ENCODE measurements around the gene TRIP10.

DNA sequence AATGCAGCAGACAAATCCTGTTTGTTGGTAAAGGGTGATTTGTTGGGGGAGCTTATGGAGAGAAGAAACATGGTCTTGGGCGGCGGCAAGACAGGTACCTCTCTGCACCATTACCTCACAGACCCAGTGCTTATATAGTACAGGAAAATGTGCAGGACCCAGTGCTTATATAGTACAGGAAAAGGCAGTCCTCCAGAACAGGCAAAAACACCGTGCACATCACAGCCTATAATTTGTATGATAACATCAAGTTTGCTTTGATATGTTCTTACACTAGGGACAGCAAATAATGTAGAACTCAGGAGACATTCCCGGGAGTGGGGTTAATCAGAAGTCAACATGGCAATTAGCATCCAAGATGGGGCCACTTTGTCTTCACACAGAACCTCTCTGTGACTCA is 53.9 kb downstream of the TRIP10 start:
- TF ChIP-seq, protein P1, sequence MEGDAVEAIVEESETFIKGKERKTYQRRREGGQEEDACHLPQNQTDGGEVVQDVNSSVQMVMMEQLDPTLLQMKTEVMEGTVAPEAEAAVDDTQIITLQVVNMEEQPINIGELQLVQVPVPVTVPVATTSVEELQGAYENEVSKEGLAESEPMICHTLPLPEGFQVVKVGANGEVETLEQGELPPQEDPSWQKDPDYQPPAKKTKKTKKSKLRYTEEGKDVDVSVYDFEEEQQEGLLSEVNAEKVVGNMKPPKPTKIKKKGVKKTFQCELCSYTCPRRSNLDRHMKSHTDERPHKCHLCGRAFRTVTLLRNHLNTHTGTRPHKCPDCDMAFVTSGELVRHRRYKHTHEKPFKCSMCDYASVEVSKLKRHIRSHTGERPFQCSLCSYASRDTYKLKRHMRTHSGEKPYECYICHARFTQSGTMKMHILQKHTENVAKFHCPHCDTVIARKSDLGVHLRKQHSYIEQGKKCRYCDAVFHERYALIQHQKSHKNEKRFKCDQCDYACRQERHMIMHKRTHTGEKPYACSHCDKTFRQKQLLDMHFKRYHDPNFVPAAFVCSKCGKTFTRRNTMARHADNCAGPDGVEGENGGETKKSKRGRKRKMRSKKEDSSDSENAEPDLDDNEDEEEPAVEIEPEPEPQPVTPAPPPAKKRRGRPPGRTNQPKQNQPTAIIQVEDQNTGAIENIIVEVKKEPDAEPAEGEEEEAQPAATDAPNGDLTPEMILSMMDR (conservative IDR thresholded peaks at IDR 0.05 in 1 of 2, IDR thresholded peaks at IDR 0.05 in 1 of 2; ENCODE audit: extremely low read depth in 1 of 2, insufficient read depth in 1 of 2, low read depth in 1 of 2, low read length in 2 of 2) = no peak
- no peak for TF ChIP-seq EZH2 (IDR thresholded peaks at IDR 0.05; ENCODE audit: borderline replicate concordance, low read length)
